HepG2 (cell line): ENCODE data around the gene COASY. TPM values are rescaled to one million over a fixed set of nuclear protein-coding genes. Genes with fewer than 3 reads are reported as not detected.

Experiments used
- CEBPB ChIP-seq: IDR thresholded peaks from 2 replicates; pipeline ENCODE4 v1.6.1; 2011; ENCODE audit warnings: low read depth, low read length, improper control_type of control experiment, borderline replicate concordance
- ETV6 ChIP-seq: sonication (generic); formaldehyde crosslinking; conservative IDR thresholded peaks from 2 replicates; pipeline ENCODE4 v1.4.0; 2020; ENCODE audit warnings: missing genetic modification reagents
- FOXA3 ChIP-seq: IDR thresholded peaks from 2 replicates; pipeline ENCODE4 v1.6.1; 2016; ENCODE audit warnings: missing genetic modification reagents, missing compliant biosample characterization
- GLI4 ChIP-seq: sonication (generic); formaldehyde crosslinking; IDR thresholded peaks from 2 replicates; pipeline ENCODE4 v1.5.1; 2020; ENCODE audit warnings: missing genetic modification reagents, mild to moderate bottlenecking, moderate library complexity, borderline replicate concordance
- HNF4A ChIP-seq: sonication (generic); formaldehyde crosslinking; IDR thresholded peaks from 2 replicates; pipeline ENCODE4 v1.4.0; 2020; ENCODE audit warnings: missing genetic modification reagents
- HOXA5 ChIP-seq: sonication (generic); formaldehyde crosslinking; IDR thresholded peaks from 2 replicates; pipeline ENCODE4 v1.4.0; 2020; ENCODE audit warnings: missing genetic modification reagents
- KDM5A ChIP-seq: fragments of 200-600 bp; sonication (generic); IDR thresholded peaks from 2 replicates; pipeline ENCODE4 v1.7.0; 2018; ENCODE audit warnings: antibody characterized with exemption, mild to moderate bottlenecking, low read length, borderline replicate concordance
- PAX8 ChIP-seq: sonication (generic); formaldehyde crosslinking; IDR thresholded peaks from 2 replicates; pipeline ENCODE4 v1.8.0; 2022; ENCODE audit warnings: mild to moderate bottlenecking, missing genetic modification reagents, borderline replicate concordance
- RFX1 ChIP-seq: fragments of 450-650 bp; IDR thresholded peaks from 2 replicates; pipeline ENCODE4 v1.6.1; 2017
- TOPORS ChIP-seq: sonication (generic); formaldehyde crosslinking; IDR thresholded peaks from 2 replicates; pipeline ENCODE4 v1.8.0; 2023; ENCODE audit warnings: mild to moderate bottlenecking, missing genetic modification reagents
- YEATS2 ChIP-seq: sonication (generic); formaldehyde crosslinking; IDR thresholded peaks from 2 replicates; pipeline ENCODE4 v1.4.0; 2020; ENCODE audit warnings: missing genetic modification reagents, borderline replicate concordance
- ZFY ChIP-seq: sonication (generic); formaldehyde crosslinking; IDR thresholded peaks from 2 replicates; pipeline ENCODE4 v1.4.0; 2020; ENCODE audit warnings: missing genetic modification reagents
- ZKSCAN5 ChIP-seq: sonication (generic); formaldehyde crosslinking; IDR thresholded peaks from 2 replicates; pipeline ENCODE4 v1.5.1; 2020; ENCODE audit warnings: mild to moderate bottlenecking, missing genetic modification reagents
- ZNF180 ChIP-seq: sonication (generic); formaldehyde crosslinking; IDR thresholded peaks from 2 replicates; pipeline ENCODE4 v1.4.0; 2020; ENCODE audit warnings: low read depth, missing genetic modification reagents, borderline replicate concordance
- ZNF225 ChIP-seq: sonication (generic); formaldehyde crosslinking; IDR thresholded peaks from 2 replicates; pipeline ENCODE4 v1.4.0; 2020; ENCODE audit warnings: mild to moderate bottlenecking, missing genetic modification reagents
- ZNF251 ChIP-seq: sonication (generic); formaldehyde crosslinking; IDR thresholded peaks from 2 replicates; pipeline ENCODE4 v1.9.0; 2021; ENCODE audit warnings: mild to moderate bottlenecking, missing genetic modification reagents
- ZNF567 ChIP-seq: sonication (generic); formaldehyde crosslinking; IDR thresholded peaks from 2 replicates; pipeline ENCODE4 v1.8.1; 2023; ENCODE audit warnings: mild to moderate bottlenecking, missing genetic modification reagents, borderline replicate concordance
- ZNF709 ChIP-seq: sonication (generic); formaldehyde crosslinking; IDR thresholded peaks from 2 replicates; pipeline ENCODE4 v1.5.0; 2020; ENCODE audit warnings: mild to moderate bottlenecking, missing genetic modification reagents
- ZNF776 ChIP-seq: sonication (generic); formaldehyde crosslinking; IDR thresholded peaks from 2 replicates; pipeline ENCODE4 v1.4.0; 2020; ENCODE audit warnings: mild to moderate bottlenecking, missing genetic modification reagents
- polyA plus RNA-seq, 8 experiments: library from polyadenylated mRNA; depleted of rRNA in 3 of 8; stranded (reverse) in 7 of 8; unstranded in 1 of 8; fragments of >200 nt; fragmentation: Illumina TruSeq in 4 of 8; extraction: Trizol in 4 of 8; gene quantifications; 2 replicates each; pipeline versions ENCODE4 v1.2.1 to v1.2.3, GENCODE V29; 2011 to 2016; ENCODE audit warnings: low read depth in 4 of 8, missing spikeins in 1 of 8, mixed read lengths in 1 of 8; ENCODE audit not compliant: insufficient read depth in 1 of 8
- total RNA-seq, 5 experiments: library from RNA; depleted of rRNA; stranded (reverse); fragments of >200 nt; fragmentation: Illumina TruSeq; extraction: Trizol; gene quantifications; 2 replicates each; pipeline ENCODE4 v1.2.3, GENCODE V29; 2016; ENCODE audit warnings: low read depth in 1 of 5
- TF ChIP-seq, protein P1 (sequence below): sonication (generic); formaldehyde crosslinking; IDR thresholded peaks from 2 replicates; pipeline ENCODE4 v1.4.0; 2020; ENCODE audit warnings: mild to moderate bottlenecking, low read depth, missing genetic modification reagents
- TF ChIP-seq, protein P2 (sequence below): sonication (generic); formaldehyde crosslinking; IDR thresholded peaks from 2 replicates; pipeline ENCODE4 v1.5.0; 2020; ENCODE audit warnings: missing genetic modification reagents
- TF ChIP-seq, protein P3 (sequence below): fragments of 450-650 bp; IDR thresholded peaks from 2 replicates; pipeline ENCODE4 v1.6.1; 2017; ENCODE audit warnings: mild to moderate bottlenecking
- TF ChIP-seq, protein P4 (sequence below): IDR thresholded peaks from 2 replicates; pipeline ENCODE4 v1.6.1; 2012; ENCODE audit warnings: low read length, improper control_type of control experiment

COASY gene
- total and polyA plus RNA-seq, 2 of the 13 experiments (the other 11 are each of a cell fraction or from before 2014, with no cell fraction given), result 90.7 to 125 TPM

DNA sequence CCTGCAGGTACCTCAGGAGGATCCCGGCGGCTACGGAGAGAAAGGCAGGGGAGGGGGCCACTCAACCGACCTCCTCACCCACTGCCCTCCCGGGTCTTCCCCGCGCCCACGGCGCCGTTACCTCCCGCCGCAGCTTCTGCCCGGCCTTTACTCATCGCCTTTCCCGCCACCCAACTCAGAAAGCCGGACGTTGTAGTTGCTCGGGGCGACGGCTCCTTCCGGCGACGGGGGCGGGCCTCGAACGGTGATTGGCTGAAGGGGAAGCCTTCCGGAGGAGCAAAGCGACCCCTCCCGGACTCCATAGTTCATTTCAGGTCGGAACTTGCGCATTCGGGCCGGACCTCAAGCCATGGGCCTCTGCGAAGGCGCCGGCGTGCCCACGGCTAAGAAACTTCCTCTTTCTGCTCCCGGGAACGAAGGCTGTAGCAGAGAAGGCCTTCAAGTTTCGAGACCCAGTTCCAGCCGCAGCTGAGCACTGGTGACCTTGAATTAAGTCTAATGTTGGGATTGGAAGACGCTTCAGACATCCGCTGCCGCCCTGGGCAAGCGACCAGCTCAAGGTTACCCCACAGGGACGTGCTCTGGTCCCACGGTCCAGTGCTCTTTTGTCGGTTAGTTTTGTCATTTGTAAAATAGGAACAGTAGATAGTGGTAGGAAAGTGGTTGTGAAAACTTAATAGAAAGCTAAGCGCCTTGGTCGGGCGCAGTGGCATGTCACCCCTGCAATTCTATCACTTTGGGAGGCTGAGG lies 15.8 kb downstream of the COASY start, which contains the start of gene PSMC3IP (continued):
- TF ChIP-seq YEATS2 (CRISPR knock-in tag) (peak; percentile 94), ZNF776 (CRISPR knock-in tag) (0 out of 2 replicates have a peak, but pooled peaks have one; percentile 24), FOXA3 (CRISPR knock-in tag) (peak; percentile 49; the same call in 1 of the 2 replicates), ZNF251 (CRISPR knock-in tag) (no peak), ZNF225 (CRISPR knock-in tag) (peak; percentile 66; the same call in 1 of the 2 replicates), GLI4 (CRISPR knock-in tag) (peak; percentile 84), CEBPB (peak; percentile 7; the same call in 1 of the 2 replicates), PAX8 (0 out of 2 replicates have a peak, but pooled peaks have one; percentile 27), ZFY (peak; percentile 92), TOPORS (peak; percentile 95), ZNF709 (CRISPR knock-in tag) (peak; percentile 93), KDM5A (peak; percentile 84), ZNF180 (CRISPR knock-in tag) (peak; percentile 21; the same call in 1 of the 2 replicates), HOXA5 (no peak; the same call in 1 of the 2 replicates), ZKSCAN5 (CRISPR knock-in tag) (no peak), ETV6 (CRISPR knock-in tag) (no peak; the same call in 1 of the 2 replicates), ZNF567 (CRISPR knock-in tag) (peak; percentile 36; the same call in 1 of the 2 replicates), RFX1 (peak; percentile 90), HNF4A (CRISPR knock-in tag) (peak; percentile 48; the same call in 1 of the 2 replicates)
- TF ChIP-seq, protein P1, sequence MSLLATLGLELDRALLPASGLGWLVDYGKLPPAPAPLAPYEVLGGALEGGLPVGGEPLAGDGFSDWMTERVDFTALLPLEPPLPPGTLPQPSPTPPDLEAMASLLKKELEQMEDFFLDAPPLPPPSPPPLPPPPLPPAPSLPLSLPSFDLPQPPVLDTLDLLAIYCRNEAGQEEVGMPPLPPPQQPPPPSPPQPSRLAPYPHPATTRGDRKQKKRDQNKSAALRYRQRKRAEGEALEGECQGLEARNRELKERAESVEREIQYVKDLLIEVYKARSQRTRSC (CRISPR knock-in tag), result no peak
- TF ChIP-seq, protein P2, sequence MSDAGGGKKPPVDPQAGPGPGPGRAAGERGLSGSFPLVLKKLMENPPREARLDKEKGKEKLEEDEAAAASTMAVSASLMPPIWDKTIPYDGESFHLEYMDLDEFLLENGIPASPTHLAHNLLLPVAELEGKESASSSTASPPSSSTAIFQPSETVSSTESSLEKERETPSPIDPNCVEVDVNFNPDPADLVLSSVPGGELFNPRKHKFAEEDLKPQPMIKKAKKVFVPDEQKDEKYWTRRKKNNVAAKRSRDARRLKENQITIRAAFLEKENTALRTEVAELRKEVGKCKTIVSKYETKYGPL (CRISPR knock-in tag), result no peak
- TF ChIP-seq, protein P3, sequence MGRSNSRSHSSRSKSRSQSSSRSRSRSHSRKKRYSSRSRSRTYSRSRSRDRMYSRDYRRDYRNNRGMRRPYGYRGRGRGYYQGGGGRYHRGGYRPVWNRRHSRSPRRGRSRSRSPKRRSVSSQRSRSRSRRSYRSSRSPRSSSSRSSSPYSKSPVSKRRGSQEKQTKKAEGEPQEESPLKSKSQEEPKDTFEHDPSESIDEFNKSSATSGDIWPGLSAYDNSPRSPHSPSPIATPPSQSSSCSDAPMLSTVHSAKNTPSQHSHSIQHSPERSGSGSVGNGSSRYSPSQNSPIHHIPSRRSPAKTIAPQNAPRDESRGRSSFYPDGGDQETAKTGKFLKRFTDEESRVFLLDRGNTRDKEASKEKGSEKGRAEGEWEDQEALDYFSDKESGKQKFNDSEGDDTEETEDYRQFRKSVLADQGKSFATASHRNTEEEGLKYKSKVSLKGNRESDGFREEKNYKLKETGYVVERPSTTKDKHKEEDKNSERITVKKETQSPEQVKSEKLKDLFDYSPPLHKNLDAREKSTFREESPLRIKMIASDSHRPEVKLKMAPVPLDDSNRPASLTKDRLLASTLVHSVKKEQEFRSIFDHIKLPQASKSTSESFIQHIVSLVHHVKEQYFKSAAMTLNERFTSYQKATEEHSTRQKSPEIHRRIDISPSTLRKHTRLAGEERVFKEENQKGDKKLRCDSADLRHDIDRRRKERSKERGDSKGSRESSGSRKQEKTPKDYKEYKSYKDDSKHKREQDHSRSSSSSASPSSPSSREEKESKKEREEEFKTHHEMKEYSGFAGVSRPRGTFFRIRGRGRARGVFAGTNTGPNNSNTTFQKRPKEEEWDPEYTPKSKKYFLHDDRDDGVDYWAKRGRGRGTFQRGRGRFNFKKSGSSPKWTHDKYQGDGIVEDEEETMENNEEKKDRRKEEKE, result no peak
- TF ChIP-seq, protein P4, sequence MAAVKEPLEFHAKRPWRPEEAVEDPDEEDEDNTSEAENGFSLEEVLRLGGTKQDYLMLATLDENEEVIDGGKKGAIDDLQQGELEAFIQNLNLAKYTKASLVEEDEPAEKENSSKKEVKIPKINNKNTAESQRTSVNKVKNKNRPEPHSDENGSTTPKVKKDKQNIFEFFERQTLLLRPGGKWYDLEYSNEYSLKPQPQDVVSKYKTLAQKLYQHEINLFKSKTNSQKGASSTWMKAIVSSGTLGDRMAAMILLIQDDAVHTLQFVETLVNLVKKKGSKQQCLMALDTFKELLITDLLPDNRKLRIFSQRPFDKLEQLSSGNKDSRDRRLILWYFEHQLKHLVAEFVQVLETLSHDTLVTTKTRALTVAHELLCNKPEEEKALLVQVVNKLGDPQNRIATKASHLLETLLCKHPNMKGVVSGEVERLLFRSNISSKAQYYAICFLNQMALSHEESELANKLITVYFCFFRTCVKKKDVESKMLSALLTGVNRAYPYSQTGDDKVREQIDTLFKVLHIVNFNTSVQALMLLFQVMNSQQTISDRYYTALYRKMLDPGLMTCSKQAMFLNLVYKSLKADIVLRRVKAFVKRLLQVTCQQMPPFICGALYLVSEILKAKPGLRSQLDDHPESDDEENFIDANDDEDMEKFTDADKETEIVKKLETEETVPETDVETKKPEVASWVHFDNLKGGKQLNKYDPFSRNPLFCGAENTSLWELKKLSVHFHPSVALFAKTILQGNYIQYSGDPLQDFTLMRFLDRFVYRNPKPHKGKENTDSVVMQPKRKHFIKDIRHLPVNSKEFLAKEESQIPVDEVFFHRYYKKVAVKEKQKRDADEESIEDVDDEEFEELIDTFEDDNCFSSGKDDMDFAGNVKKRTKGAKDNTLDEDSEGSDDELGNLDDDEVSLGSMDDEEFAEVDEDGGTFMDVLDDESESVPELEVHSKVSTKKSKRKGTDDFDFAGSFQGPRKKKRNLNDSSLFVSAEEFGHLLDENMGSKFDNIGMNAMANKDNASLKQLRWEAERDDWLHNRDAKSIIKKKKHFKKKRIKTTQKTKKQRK, result no peak
